HepG2 (cell line): ENCODE data around the gene KIAA0232. TPM values are rescaled to one million over a fixed set of nuclear protein-coding genes. Genes with fewer than 3 reads are reported as not detected.

Experiments
- ATF1 ChIP-seq: IDR thresholded peaks from 2 replicates; pipeline ENCODE4 v1.6.1; 2016; ENCODE audit warnings: mild to moderate bottlenecking, control low read depth
- FIP1L1 ChIP-seq: fragments of 200-400 bp; formaldehyde crosslinking; IDR thresholded peaks from 2 replicates; pipeline ENCODE4 v1.6.1; 2018; ENCODE audit warnings: low read depth, mild to moderate bottlenecking, low read length, moderate library complexity, borderline replicate concordance; ENCODE audit not compliant: insufficient read depth
- HDAC2 ChIP-seq: sonication (generic); formaldehyde crosslinking; IDR thresholded peaks from 2 replicates; pipeline ENCODE4 v1.4.0; 2020; ENCODE audit warnings: missing genetic modification reagents
- HNF1A ChIP-seq, 2 experiments: sonication (generic) in 1 of 2; formaldehyde crosslinking in 1 of 2; IDR thresholded peaks; 2 replicates each; pipeline versions ENCODE4 v1.4.0 to v1.6.1; 2016 to 2020; ENCODE audit warnings: borderline replicate concordance in 1 of 2, low read depth in 1 of 2, mild to moderate bottlenecking in 1 of 2, missing genetic modification reagents in 1 of 2
- IKZF4 ChIP-seq: sonication (generic); formaldehyde crosslinking; IDR thresholded peaks from 2 replicates; pipeline ENCODE4 v1.5.1; 2020; ENCODE audit warnings: borderline replicate concordance, mild to moderate bottlenecking, low read depth, missing genetic modification reagents; ENCODE audit errors: not compliant biosample characterization
- NFATC3 ChIP-seq: sonication (generic); formaldehyde crosslinking; IDR thresholded peaks from 2 replicates; pipeline ENCODE4 v1.5.1; 2020; ENCODE audit warnings: mild to moderate bottlenecking, missing genetic modification reagents
- NFYB ChIP-seq: sonication (generic); formaldehyde crosslinking; IDR thresholded peaks from 2 replicates; pipeline ENCODE4 v1.4.0; 2020; ENCODE audit warnings: missing genetic modification reagents
- RNF2 ChIP-seq: fragments of 450-650 bp; conservative IDR thresholded peaks from 2 replicates; pipeline ENCODE4 v1.6.1; 2016; ENCODE audit warnings: low read depth
- SRSF1 ChIP-seq: fragments of 200-400 bp; formaldehyde crosslinking; optimal IDR thresholded peaks from 2 replicates; pipeline ENCODE3; 2017; ENCODE audit warnings: mild to moderate bottlenecking, low read depth, low read length, moderate library complexity
- ZEB1 ChIP-seq: IDR thresholded peaks from 2 replicates; pipeline ENCODE4 v1.6.1; 2012; ENCODE audit warnings: mild to moderate bottlenecking, low read depth, inconsistent platforms; ENCODE audit not compliant: insufficient replicate concordance
- ZHX1 ChIP-seq: sonication (generic); formaldehyde crosslinking; IDR thresholded peaks from 2 replicates; pipeline ENCODE4 v1.8.1; 2022; ENCODE audit warnings: low read depth, mild to moderate bottlenecking, missing genetic modification reagents
- ZNF234 ChIP-seq: sonication (generic); formaldehyde crosslinking; conservative IDR thresholded peaks from 2 replicates; pipeline ENCODE4 v1.5.1; 2020; ENCODE audit warnings: mild to moderate bottlenecking, missing genetic modification reagents
- ZNF329 ChIP-seq: sonication (generic); formaldehyde crosslinking; IDR thresholded peaks from 2 replicates; pipeline ENCODE4 v1.9.0; 2021; ENCODE audit warnings: low read depth, mild to moderate bottlenecking, missing genetic modification reagents
- ZNF678 ChIP-seq: sonication (generic); formaldehyde crosslinking; IDR thresholded peaks from 2 replicates; pipeline ENCODE4 v1.4.0; 2020; ENCODE audit warnings: mild to moderate bottlenecking, missing genetic modification reagents
- ZNF776 ChIP-seq: sonication (generic); formaldehyde crosslinking; IDR thresholded peaks from 2 replicates; pipeline ENCODE4 v1.4.0; 2020; ENCODE audit warnings: mild to moderate bottlenecking, missing genetic modification reagents
- polyA plus RNA-seq, 8 experiments: library from polyadenylated mRNA; depleted of rRNA in 3 of 8; stranded (reverse) in 7 of 8; unstranded in 1 of 8; fragments of >200 nt; fragmentation: Illumina TruSeq in 4 of 8; extraction: Trizol in 4 of 8; gene quantifications; 2 replicates each; pipeline versions ENCODE4 v1.2.1 to v1.2.3, GENCODE V29; 2011 to 2016; ENCODE audit warnings: low read depth in 4 of 8, missing spikeins in 1 of 8, mixed read lengths in 1 of 8; ENCODE audit not compliant: insufficient read depth in 1 of 8
- total RNA-seq, 5 experiments: library from RNA; depleted of rRNA; stranded (reverse); fragments of >200 nt; fragmentation: Illumina TruSeq; extraction: Trizol; gene quantifications; 2 replicates each; pipeline ENCODE4 v1.2.3, GENCODE V29; 2016; ENCODE audit warnings: low read depth in 1 of 5
- TF ChIP-seq, protein P1 (sequence below): sonication (generic); formaldehyde crosslinking; IDR thresholded peaks from 2 replicates; pipeline ENCODE4 v1.4.0; 2020; ENCODE audit warnings: missing genetic modification reagents, borderline replicate concordance
- TF ChIP-seq, protein P2 (sequence below): sonication (generic); formaldehyde crosslinking; IDR thresholded peaks from 2 replicates; pipeline ENCODE4 v1.5.1; 2020; ENCODE audit warnings: mild to moderate bottlenecking, missing genetic modification reagents

Gene KIAA0232
- total and polyA plus RNA-seq, 2 of the 13 experiments (the other 11 are each of a cell fraction or from before 2014, with no cell fraction given), result 7.8 to 17.1 TPM

GRCh38 chr4:6782147-6782845 is at the start of gene KIAA0232 (continued):
- TF ChIP-seq NFYB (CRISPR knock-in tag) (no peak), SRSF1 (no peak), FIP1L1 (no peak), ZHX1 (no peak), ZNF776 (peak; percentile 82), RNF2 (peak; percentile 79; the same call in 1 of the 2 replicates), IKZF4 (CRISPR knock-in tag) (peak; percentile 93), HNF1A (IDR thresholded peaks at IDR 0.05; ENCODE audit: low read depth) (no peak), HNF1A (CRISPR knock-in tag; IDR thresholded peaks at IDR 0.05; ENCODE audit: borderline replicate concordance) (peak; percentile 69), ATF1 (CRISPR knock-in tag) (no peak), ZEB1 (no peak), NFATC3 (CRISPR knock-in tag) (no peak), ZNF678 (CRISPR knock-in tag) (0 out of 2 replicates have a peak, but pooled peaks have one; percentile 79), HDAC2 (no peak), ZNF234 (CRISPR knock-in tag) (no peak), ZNF329 (CRISPR knock-in tag) (peak; percentile 80; the same call in 1 of the 2 replicates)
- TF ChIP-seq, protein P1, sequence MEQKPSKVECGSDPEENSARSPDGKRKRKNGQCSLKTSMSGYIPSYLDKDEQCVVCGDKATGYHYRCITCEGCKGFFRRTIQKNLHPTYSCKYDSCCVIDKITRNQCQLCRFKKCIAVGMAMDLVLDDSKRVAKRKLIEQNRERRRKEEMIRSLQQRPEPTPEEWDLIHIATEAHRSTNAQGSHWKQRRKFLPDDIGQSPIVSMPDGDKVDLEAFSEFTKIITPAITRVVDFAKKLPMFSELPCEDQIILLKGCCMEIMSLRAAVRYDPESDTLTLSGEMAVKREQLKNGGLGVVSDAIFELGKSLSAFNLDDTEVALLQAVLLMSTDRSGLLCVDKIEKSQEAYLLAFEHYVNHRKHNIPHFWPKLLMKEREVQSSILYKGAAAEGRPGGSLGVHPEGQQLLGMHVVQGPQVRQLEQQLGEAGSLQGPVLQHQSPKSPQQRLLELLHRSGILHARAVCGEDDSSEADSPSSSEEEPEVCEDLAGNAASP (CRISPR knock-in tag), result 0 out of 2 replicates have a peak, but pooled peaks have one; percentile 39
- TF ChIP-seq, protein P2, sequence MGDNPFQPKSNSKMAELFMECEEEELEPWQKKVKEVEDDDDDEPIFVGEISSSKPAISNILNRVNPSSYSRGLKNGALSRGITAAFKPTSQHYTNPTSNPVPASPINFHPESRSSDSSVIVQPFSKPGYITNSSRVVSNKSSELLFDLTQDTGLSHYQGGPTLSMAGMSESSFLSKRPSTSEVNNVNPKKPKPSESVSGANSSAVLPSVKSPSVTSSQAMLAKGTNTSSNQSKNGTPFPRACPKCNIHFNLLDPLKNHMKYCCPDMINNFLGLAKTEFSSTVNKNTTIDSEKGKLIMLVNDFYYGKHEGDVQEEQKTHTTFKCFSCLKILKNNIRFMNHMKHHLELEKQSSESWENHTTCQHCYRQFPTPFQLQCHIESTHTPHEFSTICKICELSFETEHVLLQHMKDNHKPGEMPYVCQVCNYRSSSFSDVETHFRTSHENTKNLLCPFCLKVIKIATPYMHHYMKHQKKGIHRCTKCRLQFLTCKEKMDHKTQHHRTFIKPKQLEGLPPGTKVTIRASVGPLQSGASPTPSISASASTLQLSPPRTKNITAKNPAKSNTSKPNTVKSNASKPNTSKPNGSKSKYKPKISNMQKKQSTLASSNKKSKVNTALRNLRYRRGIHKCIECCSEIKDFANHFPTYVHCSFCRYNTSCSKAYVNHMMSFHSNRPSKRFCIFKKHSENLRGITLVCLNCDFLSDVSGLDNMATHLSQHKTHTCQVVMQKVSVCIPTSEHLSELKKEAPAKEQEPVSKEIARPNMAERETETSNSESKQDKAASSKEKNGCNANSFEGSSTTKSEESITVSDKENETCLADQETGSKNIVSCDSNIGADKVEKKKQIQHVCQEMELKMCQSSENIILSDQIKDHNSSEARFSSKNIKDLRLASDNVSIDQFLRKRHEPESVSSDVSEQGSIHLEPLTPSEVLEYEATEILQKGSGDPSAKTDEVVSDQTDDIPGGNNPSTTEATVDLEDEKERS (CRISPR knock-in tag), result no peak
